Kasumi-1 (cell line): Measurements from ENCODE around the gene ARHGEF28.

Source experiments
- DNase-seq, 2 experiments: peaks; one replicate each; lab custom pipeline; 2025; lab: John Stamatoyannopoulos, UW

Gene ARHGEF28, protein sequence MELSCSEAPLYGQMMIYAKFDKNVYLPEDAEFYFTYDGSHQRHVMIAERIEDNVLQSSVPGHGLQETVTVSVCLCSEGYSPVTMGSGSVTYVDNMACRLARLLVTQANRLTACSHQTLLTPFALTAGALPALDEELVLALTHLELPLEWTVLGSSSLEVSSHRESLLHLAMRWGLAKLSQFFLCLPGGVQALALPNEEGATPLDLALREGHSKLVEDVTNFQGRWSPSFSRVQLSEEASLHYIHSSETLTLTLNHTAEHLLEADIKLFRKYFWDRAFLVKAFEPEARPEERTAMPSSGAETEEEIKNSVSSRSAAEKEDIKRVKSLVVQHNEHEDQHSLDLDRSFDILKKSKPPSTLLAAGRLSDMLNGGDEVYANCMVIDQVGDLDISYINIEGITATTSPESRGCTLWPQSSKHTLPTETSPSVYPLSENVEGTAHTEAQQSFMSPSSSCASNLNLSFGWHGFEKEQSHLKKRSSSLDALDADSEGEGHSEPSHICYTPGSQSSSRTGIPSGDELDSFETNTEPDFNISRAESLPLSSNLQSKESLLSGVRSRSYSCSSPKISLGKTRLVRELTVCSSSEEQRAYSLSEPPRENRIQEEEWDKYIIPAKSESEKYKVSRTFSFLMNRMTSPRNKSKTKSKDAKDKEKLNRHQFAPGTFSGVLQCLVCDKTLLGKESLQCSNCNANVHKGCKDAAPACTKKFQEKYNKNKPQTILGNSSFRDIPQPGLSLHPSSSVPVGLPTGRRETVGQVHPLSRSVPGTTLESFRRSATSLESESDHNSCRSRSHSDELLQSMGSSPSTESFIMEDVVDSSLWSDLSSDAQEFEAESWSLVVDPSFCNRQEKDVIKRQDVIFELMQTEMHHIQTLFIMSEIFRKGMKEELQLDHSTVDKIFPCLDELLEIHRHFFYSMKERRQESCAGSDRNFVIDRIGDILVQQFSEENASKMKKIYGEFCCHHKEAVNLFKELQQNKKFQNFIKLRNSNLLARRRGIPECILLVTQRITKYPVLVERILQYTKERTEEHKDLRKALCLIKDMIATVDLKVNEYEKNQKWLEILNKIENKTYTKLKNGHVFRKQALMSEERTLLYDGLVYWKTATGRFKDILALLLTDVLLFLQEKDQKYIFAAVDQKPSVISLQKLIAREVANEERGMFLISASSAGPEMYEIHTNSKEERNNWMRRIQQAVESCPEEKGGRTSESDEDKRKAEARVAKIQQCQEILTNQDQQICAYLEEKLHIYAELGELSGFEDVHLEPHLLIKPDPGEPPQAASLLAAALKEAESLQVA (N-terminal part only)

GRCh38 chr5:73625944-73626811, at the start of gene ARHGEF28:
Gene ARHGEF28, plus strand, starts transcription at chr5:73626196. Its CDS starts 58,656 bp downstream, at chr5:73684852.
- DNase-seq: peak in 1 of 2 experiments; percentile 11

DNA sequence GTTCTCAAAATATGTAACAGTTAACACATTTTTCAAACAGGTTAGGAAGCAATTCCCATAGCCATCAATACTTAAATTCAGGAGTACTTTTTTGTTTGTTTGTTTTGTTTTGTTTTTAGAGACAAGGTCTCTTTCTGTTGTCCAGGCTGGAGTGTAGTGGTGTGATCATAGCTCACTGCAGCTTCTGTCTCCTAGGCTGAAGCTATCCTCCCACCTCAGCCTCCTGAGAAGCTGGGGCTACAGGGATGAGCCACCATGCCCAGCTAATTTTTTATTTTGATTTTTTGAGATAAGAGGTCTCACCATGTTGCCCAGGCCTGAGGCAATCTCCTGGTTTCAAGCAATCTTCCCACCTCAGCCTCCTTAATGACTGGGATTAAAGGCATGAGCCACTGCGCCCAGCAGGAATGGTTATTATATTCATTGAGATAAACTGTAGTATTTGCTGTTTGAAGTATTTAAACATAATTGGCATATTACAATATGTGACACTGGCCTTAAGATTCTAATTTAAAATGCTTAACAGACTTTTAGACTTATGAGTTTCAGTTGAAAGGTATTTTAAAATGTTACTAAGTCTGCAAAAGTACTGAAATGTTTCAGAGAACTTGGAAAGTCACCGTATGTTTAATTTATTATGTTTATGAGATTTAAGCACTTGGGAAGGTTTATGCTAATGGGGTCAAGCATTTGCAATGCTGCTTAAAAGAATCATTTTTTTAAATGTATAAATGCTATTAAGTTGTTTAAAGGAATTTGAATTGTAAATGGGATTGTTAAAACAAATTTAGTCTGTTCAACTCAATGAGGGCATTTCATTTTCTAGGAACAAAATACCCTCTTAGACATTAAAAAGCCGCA, 43.5 kb upstream of the ARHGEF28 start:
- DNase-seq: no peak

DNA sequence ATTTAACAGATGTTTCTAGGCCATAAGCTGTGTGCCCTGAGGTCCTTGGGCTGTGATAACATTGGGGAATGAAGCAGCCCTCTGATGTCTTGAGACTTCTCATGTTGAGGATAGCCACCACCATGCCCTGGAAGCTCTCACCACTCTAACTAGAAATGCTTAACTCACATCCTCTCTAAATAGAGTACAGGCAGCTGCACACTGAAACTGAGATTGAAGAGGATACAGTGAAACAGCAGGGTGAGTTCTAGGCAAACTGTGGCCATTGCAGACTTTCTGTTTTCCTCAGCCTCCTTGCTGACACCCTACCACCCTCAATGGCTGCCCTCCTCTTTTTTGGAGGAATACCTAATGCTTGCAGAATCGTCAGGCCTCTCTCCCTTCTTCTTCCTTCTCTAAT, 38.1 kb upstream of the ARHGEF28 start:
- DNase-seq: no peak

- peak; percentile 69 to 83 for DNase-seq
Measured at GRCh38 chr5:73591102-73591695, 34.8 kb upstream of the ARHGEF28 start.

DNA sequence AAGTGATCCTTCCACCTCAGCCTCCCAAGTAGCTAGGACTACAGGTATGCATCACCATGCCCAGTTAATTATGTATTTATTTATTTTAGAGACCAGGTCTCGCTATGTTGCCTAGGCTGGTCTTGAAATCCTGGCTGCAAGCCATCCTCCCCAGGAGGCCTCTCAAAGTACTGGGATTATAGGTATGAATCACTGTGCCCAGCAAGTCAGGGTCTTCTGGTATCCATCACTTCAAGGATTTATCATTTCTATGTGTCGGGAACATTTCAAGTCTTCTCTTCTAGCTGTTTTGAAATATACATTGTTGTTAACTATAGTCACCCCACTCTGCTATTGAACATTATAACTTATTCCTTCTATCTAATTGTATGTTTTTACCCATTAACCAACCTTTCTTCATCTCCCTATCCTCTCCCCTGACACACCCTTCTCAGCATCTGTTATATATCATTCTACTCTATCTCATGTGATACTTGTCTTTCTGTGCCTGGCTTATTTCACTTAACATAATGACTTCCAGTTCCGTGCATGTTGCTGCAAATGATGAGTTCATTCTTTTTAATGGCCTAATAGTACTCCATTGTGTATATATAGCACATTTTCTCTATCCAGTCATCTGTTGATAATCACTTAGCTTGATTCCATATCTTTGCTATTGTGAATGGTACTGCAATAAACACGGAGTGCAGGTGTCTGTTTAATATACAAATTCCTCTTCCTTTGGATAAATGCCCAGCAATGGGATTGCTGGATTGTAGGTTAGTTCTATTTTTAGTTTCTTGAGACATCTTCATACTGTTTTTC, 34.1 kb upstream of the ARHGEF28 start:
- DNase-seq: no peak

DNA sequence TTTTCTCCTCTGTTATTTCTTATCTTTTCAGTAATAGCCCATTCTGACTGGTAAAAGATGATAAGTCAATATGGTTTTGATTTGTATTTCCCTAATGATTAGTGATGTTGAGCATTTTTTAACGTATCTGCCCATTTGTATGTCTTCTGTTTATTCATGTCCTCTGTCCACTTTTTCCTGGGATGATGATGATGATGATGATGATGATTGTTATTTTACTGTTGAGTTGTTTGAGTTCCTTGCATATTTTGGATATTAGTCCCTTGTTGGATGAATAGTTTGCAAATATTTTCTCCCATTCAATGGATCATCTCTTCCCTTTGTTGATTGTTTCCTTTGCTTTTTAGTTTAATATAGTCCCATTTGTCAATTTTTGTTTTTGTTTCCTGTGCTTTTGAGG, 33.4 kb upstream of the ARHGEF28 start:
- DNase-seq: no peak

GRCh38 chr5:73596705-73597328, 29.2 kb upstream of the ARHGEF28 start:
- DNase-seq: peak; percentile 45 to 74

DNA sequence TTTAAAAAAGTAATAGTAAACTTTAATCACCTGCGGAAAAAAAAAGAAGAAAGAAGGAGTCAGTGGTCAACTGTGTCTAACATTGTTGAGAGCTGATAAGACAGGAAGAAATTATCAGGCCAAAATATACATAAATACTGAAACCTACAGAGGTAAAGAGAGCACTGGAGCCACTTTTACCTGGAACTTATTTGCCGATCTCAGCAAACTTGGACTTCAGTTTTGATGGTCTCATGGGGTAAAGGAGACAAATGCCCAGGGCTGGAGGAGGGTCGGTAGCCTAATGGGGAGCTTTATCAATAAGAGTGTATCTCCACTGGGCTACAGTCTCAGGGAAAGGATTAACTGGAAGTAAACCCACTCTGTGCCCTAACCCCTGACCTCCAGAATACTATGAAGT, 26.6 kb upstream of the ARHGEF28 start:
- no peak for DNase-seq

GRCh38 chr5:73603998-73604397, 22.0 kb upstream of the ARHGEF28 start:
- DNase-seq: no peak

DNA sequence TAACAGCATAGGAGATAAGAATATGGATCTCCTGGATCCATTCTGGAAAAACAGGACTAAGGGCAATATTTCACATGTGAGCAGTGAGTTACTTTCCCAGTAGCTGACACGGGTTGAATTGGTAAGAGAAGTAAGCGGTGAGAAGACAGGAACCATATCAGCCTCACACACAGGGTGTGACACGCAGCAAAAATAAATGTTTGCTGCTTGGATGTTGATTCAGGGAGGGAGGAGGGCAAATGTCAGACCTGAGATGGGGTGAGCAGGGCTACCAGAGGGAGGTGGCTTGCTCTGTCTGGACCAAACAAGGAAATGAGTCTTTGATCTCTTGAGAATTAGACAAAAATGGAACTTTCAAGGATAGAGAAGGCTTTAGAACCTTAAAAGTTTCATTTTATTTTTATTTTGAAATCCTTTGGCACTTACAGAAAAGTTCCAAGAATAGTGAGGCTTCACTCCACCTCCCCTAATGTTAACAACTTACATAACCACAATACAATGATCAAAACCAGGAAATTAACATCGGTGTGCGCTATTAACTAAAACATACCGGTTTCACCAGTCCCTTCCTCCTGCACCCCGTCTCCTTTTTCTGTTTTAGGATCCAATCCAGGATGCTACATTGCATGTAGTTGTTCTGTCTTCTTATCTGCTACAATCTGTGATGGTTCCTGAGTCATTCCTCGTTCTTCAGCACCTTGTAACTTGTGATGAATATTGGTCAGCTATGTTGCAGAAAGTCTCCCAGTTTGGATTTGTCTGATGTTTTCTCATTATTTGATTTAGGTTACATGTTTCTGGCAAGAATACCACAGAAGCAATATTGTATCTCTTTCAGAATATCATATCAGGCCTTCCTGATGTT, 20.5 kb upstream of the ARHGEF28 start:
- no peak for DNase-seq

- DNase-seq: no peak
Measured at GRCh38 chr5:73606206-73606753, 19.7 kb upstream of the ARHGEF28 start.

- no peak for DNase-seq
Measured at GRCh38 chr5:73607228-73607627, 18.8 kb upstream of the ARHGEF28 start.

DNA sequence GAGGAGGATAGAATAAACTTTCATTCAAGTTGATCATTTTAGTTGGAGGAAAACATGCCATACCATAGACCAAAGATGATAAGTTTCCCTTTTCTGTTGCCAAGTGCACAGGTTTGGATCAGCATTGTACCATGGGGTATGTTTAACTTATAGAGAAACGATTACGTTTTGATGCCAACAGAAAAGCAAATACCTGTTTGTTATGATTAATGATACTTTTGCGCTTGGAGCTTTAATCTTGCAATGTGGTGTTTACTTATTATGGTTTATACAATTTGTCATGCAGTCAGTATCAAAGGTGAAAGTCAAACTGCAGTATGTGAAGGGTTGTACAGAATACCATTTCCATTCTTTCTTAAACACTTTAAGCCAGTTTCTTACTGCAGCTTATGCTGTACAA, 13.2 kb upstream of the ARHGEF28 start:
- no peak for DNase-seq

DNA sequence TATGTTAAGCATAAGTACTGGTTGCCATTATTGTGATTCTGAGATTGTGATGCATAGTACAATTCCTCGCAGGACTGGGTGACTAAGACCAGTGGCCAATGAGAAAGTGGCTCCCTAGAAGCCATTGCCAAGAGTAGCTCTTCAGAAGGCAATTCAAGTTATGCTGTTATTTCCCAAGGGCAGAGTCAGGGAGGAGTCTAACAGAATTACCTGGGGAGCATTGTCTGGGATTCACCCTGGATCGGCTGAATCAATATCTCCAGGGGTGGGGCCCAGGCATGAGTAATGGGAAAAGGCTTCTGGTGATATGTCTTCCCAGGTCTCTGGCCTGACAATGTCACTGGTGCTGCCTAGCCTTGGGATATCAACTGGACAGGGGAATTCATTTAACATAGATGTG, 10.9 kb upstream of the ARHGEF28 start:
- DNase-seq: no peak

DNA sequence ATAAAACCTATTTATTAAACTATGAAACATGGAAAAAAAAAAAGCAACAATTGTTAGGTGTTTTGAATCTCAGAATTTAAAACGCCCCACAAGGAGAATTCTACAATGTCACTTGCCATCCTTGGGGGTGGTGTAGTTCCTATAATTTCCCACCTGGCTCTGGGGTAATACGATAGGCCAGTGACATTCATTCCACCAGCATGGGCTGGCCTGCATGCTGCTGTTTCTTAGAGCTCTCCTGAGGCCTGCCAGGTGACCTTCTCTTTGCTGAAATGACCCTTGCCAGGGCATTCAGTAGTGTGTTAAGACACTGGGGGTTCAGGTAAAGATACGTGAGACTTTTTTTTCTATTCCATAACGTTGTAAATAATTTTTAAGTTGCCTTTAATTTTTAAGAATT, 10.0 kb upstream of the ARHGEF28 start:
- no peak for DNase-seq

GRCh38 chr5:73617510-73618279, 8.3 kb upstream of the ARHGEF28 start:
- no peak for DNase-seq
